NCI-H526 treated with DMSO at 0.1 percent for 48 hours (cell line): ENCODE data around the gene DGKE.

Experiments
- DNase-seq: peaks from one replicate; lab custom pipeline; 2025; lab: John Stamatoyannopoulos, UW

Gene DGKE

DNA sequence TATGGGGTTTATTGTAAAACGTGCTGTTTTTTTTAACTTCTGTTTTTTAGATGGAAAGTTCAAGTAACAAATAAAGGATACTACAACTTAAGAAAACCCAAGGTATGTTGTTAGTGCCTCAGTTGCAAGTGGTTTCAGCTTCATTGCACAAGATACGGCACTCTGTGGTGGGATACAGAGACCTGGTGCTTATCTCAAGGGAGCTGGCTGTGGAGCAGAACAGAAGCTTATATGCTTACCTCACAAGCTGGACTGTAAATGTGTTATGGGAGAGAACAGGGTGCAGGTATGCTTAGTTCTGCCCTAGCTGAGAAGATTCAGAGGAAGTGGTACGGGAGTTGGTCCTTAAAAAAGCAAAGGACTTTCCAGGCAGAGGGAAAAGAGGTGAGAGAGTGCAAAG is 15.2 kb downstream of the DGKE start:
- DNase-seq = no peak

GRCh38 chr17:56850591-56850990 is 16.6 kb downstream of the DGKE start:
- no peak for DNase-seq

DNA sequence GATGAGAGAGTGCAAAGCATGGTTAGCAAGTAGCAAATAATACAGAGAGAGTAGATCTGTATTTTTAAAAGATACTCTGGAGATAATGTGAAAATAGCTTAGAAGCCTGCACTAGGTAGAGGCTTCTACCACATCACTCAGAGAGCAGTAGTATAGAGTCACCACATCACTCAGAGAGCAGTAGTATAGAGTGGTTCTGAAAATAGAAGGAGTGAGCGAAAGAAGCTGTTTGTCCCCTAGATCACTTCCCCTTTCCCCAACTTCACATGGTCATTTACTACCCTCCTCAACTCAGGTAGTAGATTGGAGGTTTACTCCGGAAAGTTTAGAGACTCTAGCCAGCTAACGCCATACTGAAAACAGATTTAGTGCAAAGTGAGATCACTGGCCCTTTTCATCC is 17.1 kb downstream of the DGKE start:
- DNase-seq = no peak

- no peak for DNase-seq
Observed at GRCh38 chr17:56861899-56862298, 27.9 kb downstream of the DGKE start.

- DNase-seq = no peak
Observed at GRCh38 chr17:56863974-56864373, 30.0 kb downstream of the DGKE start.

DNA sequence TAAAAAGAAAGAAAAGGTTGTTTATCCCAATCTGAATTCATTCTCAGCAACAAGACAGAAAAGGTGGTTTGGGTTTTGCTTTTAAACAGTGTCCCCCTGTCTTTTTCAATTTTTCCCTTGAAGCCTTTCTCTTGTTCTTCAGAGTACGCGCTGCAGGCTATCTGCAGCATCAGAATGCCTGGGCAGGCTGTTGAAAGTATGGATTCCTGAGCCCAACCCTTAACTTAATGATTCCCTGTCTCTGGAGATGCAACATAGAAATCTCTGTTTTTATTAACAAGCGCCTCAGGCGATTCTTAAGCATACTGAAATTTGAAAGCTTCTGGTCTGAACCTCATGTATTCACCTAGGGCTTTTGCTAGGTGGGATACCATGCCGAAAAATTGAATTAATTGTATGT is 32.1 kb downstream of the DGKE start:
- no peak for DNase-seq

- DNase-seq = no peak
Observed at GRCh38 chr17:56866496-56866895, 32.5 kb downstream of the DGKE start.

GRCh38 chr17:56867948-56868376 is 34.0 kb downstream of the DGKE start:
- no peak for DNase-seq

- no peak for DNase-seq
Observed at GRCh38 chr17:56868716-56869115, 34.8 kb downstream of the DGKE start.

GRCh38 chr17:56870081-56870651 is 36.2 kb downstream of the DGKE start:
- no peak for DNase-seq

DNA sequence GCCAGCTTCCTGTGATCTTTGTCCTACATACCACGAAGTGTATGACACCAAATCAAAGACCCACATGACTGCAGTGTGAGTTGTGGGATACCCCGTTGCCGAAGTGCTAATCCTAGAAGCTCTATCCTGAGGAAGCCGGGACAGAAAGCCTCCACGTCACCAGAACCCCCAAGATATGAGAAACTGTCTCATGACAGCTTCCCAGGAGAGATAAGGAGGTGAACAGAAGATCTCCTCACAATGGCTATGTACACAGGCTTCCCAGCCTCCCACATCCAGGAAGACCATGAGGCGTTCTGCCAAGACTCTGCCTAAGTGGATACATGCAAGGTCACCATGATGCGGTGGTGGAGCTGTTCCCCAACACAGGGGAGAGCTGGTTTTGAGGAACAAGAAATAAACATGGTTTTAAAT is 42.8 kb downstream of the DGKE start:
- DNase-seq = no peak

DNA sequence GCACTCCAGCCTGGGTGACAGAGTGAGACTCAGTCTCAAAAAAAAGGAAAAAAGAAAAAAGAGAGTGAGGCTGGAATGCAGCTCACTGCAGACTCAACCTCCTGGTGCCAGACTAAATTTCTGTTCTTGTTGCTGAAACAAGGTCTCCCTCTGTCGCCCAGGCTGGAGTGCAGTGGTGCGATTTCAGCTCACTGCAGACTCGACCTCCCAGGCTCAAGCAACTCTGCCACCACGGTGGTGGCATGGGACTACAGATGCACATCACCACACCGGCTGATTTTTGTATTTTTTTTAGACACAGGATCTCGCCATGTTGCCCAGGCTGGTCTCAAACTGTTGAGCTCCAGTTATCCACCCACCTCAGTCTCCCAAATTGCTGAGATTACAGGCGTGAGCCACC is 45.3 kb downstream of the DGKE start:
- DNase-seq = no peak

DNA sequence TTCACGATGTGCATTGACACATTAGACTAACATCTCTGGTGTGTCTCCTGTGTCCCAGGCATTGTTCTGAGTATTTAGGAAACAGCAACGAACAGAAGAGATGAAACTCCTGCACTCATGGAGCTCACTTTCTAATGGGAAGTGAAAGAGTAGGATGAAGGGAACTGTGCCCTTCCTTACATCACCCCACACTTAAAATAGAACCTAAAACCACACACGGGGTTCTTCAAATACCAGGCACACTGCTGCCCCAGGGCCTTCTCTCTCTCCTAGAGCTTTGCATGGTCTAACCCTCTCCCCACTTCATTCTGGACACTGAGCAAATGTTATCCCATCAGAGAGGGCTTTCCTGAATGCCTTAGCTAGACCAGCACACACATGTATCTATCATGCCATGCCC is 46.2 kb downstream of the DGKE start:
- DNase-seq = no peak

- DNase-seq = no peak
Observed at GRCh38 chr17:56880571-56880970, 46.6 kb downstream of the DGKE start.

DNA sequence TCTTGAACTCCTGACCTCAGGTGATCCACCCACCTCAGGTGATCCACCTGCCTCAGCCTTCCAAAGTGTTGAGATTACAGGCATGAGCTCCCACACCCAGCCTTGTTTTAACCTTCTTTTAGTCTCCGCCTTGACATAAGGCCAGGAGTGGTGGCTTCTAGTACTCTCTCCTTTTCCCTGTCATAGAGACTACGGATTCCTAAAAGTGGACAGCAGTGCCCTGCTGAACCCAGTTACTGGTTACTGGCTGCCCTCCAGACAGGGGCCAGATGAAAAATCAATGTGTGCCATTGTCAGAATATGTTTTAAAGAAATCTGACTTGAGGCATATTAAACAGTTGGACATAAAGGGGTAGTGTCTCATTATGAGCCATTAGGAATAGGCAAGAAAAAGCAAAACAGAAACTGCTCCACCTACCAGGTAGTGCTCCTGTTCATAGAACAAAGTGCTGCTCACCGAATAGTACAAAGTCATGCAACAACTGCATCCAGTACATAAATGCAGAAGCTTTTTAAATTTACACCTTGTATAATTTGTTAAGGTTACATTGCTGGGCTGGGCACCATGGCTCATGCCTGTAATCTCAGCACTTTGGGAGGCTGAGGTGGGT is 47.8 kb downstream of the DGKE start:
- DNase-seq = no peak

DNA sequence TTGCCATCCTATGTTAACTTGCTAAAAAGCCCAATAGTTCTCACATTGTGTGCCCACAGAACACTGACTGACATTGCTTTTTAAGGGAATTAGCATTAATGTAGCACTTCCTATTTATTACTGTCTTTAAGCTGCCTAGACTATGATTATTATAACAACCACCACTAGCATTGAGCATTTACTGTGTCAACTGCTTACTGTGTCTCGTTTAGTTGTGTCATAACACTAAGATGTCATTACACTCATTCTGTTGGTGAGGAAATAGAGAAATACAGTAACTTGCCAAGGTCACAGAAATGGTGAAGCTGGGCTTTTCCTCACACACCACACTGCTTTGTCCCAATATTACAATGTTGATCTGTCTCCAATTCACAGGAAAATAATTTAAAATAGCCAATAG is 49.7 kb downstream of the DGKE start:
- no peak for DNase-seq

GRCh38 chr17:56884483-56885311 is 50.7 kb downstream of the DGKE start:
- DNase-seq = no peak

DNA sequence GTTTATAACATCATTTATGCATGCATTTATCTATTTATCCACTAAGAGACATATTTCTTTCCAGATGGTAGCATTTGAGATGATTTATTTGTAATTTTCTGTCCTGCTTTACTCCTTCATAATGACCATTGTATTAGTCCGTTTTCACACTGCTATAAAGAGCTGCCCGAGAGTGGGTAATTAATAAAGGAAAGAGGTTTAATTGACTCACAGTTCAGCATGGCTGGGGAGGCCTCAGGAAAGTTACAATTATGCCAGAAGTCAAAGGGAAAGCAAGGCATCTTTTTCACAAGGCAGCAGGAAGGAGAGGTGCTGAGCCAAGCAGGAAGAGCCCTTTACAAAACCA is 51.3 kb downstream of the DGKE start:
- DNase-seq = no peak

GRCh38 chr17:56886288-56886731 is 52.4 kb downstream of the DGKE start:
- no peak for DNase-seq

DNA sequence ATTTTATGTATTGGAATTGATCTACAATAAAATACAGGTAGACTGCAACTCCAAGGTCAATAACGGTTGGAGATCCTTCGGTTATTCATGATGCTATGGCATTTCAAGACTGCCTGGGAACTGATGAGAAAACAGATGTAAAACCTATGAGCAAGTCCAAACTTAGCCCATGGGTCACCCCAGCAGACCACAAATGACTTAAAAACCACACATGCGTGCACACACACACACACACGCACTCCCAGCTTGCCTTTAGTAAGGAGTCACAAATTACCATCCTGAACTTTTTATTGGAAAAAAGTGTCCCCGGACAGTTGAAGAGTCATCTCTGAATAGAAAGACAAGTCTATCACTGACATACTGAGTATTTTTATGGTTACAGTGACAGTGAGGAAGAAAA is 53.2 kb downstream of the DGKE start:
- no peak for DNase-seq

GRCh38 chr17:56887552-56888467 is 53.9 kb downstream of the DGKE start:
- DNase-seq = no peak

DNA sequence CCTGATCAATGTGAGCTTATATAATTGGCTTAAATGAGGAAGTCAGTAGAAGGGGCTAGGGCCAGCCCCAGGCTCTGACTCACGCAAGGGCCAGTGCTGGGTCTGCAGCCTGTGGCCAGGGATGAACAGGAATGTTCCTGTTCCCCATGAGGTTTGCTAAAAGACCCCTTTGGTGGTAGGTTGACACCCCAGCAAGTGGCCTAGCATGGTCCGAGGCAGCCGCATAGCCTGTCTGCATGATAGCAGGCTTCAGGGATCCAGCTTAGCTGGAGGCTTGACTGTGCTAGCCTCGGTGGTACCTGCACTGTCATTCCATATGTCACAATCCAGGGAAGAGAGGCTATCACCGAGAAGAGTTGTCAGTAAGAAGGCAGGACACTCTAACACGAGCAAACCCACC is 56.4 kb downstream of the DGKE start:
- no peak for DNase-seq
